ACC112 (cell line): ENCODE measurements around the gene ANKS3.

Source experiments
- H2AFZ ChIP-seq: fragments of 200-600 bp; sonication (generic); one replicate; pipeline ENCODE4 v1.6.0; 2017; ENCODE audit warnings: antibody characterized with exemption, low read length; ENCODE audit not compliant: unreplicated experiment
- H3K27ac ChIP-seq: fragments of 200-600 bp; sonication (generic); 2 replicates; pipeline ENCODE4 v1.5.1; 2014; ENCODE audit warnings: low read depth, mild to moderate bottlenecking, antibody characterized with exemption, low read length, moderate library complexity
- H3K27me3 ChIP-seq: fragments of 200-600 bp; sonication (generic); 2 replicates; pipeline ENCODE4 v1.6.1; 2014; ENCODE audit warnings: mild to moderate bottlenecking, antibody characterized with exemption, low read length, moderate library complexity, mixed read lengths; ENCODE audit not compliant: insufficient read depth
- H3K36me3 ChIP-seq: fragments of 200-600 bp; sonication (generic); 2 replicates; pipeline ENCODE4 v1.6.1; 2016; ENCODE audit warnings: mild to moderate bottlenecking, antibody characterized with exemption, low read length, moderate library complexity, mixed read lengths; ENCODE audit not compliant: insufficient read depth
- H3K4me1 ChIP-seq: fragments of 200-600 bp; sonication (generic); one replicate; pipeline ENCODE4 v1.6.1; 2016; ENCODE audit warnings: low read length, mixed read lengths; ENCODE audit not compliant: insufficient read depth, unreplicated experiment, control insufficient read depth
- H3K4me3 ChIP-seq: fragments of 200-600 bp; sonication (generic); 2 replicates; pipeline ENCODE4 v1.5.1; 2014; ENCODE audit warnings: mild to moderate bottlenecking, low read depth, low read length
- H3K79me2 ChIP-seq: fragments of 200-600 bp; sonication (generic); one replicate; pipeline ENCODE4 v1.6.0; 2016; ENCODE audit warnings: low read length; ENCODE audit not compliant: control insufficient read depth, unreplicated experiment, insufficient read depth

The ANKS3 gene

GRCh38 chr16:4734063-4734729 lies at the start of gene ANKS3, which contains the start of gene DNAAF8:
TSS of gene ANKS3 (minus strand) at chr16:4734271. CDS start at chr16:4730149, 4,122 bp downstream.
TSS of gene DNAAF8 (plus strand) at chr16:4734537. CDS start at chr16:4736515, 1,978 bp downstream.
- Histone ChIP-seq H3K27me3 (no peaks in the 10 kb centered on the region), H3K4me3 (peak within 1 kb of the TSS; percentile 91), H3K27ac (peak within 1 kb of the TSS; percentile 79), H3K79me2 (peaks cover 3% of the 10 kb centered on the region), H3K36me3 (0 out of 2 replicates have a peak, but pooled peaks cover 3% of the 10 kb centered on the region), H3K4me1 (no peaks in the 10 kb centered on the region), H2AFZ (peak within 1 kb of the TSS; percentile 99)

- H2AFZ ChIP-seq = no peak overlapping the region
Measured at GRCh38 chr16:4783251-4783950, 49.3 kb upstream of the ANKS3 start.

GRCh38 chr16:4780235-4780634 lies 46.2 kb upstream of the ANKS3 start:
- no peaks in the 10 kb centered on the region for H3K36me3 ChIP-seq
- no peaks in the 10 kb centered on the region for H3K4me1 ChIP-seq
- no peak overlapping the region for H3K27ac ChIP-seq
- H3K4me3 ChIP-seq = no peak overlapping the region
- H3K27me3 ChIP-seq = no peaks in the 10 kb centered on the region
- H2AFZ ChIP-seq = no peak overlapping the region
- H3K79me2 ChIP-seq = no peaks in the 10 kb centered on the region

More at GRCh38 chr16:4783251-4783950, 49.3 kb upstream of the ANKS3 start:
- no peaks in the 10 kb centered on the region for H3K79me2 ChIP-seq
- no peaks in the 10 kb centered on the region for H3K27me3 ChIP-seq
- no peaks in the 10 kb centered on the region for H3K4me1 ChIP-seq
- H3K4me3 ChIP-seq = no peak overlapping the region
- no peaks in the 10 kb centered on the region for H3K36me3 ChIP-seq
- H3K27ac ChIP-seq = no peak overlapping the region

- Histone ChIP-seq H3K79me2 (no peaks in the 10 kb centered on the region), H3K4me1 (no peaks in the 10 kb centered on the region), H3K4me3 (no peak overlapping the region), H3K36me3 (no peaks in the 10 kb centered on the region), H3K27me3 (no peaks in the 10 kb centered on the region), H3K27ac (no peak overlapping the region), H2AFZ (no peak overlapping the region)
Measured at GRCh38 chr16:4778050-4778392, 44.0 kb upstream of the ANKS3 start.

- Histone ChIP-seq H3K27me3 (no peaks in the 10 kb centered on the region), H3K4me1 (no peaks in the 10 kb centered on the region), H3K36me3 (no peaks in the 10 kb centered on the region), H3K27ac (no peak overlapping the region), H2AFZ (no peak overlapping the region), H3K4me3 (no peak overlapping the region), H3K79me2 (no peaks in the 10 kb centered on the region)
Measured at GRCh38 chr16:4777339-4778049, 43.4 kb upstream of the ANKS3 start.

GRCh38 chr16:4776141-4776705 lies 42.2 kb upstream of the ANKS3 start:
- no peaks in the 10 kb centered on the region for H3K79me2 ChIP-seq
- no peak overlapping the region for H3K27ac ChIP-seq
- H3K4me3 ChIP-seq = no peak overlapping the region
- no peak overlapping the region for H2AFZ ChIP-seq
- no peaks in the 10 kb centered on the region for H3K36me3 ChIP-seq
- H3K27me3 ChIP-seq = no peaks in the 10 kb centered on the region
- no peaks in the 10 kb centered on the region for H3K4me1 ChIP-seq

GRCh38 chr16:4775005-4775404 lies 40.9 kb upstream of the ANKS3 start:
- Histone ChIP-seq H3K27me3 (no peaks in the 10 kb centered on the region), H2AFZ (no peak overlapping the region), H3K36me3 (no peaks in the 10 kb centered on the region), H3K79me2 (no peaks in the 10 kb centered on the region), H3K4me1 (no peaks in the 10 kb centered on the region), H3K27ac (no peak overlapping the region), H3K4me3 (no peak overlapping the region)

GRCh38 chr16:4772351-4772750 lies 38.3 kb upstream of the ANKS3 start:
- no peak overlapping the region for H3K27ac ChIP-seq
- no peak overlapping the region for H2AFZ ChIP-seq
- H3K4me3 ChIP-seq = no peak overlapping the region
- no peaks in the 10 kb centered on the region for H3K27me3 ChIP-seq
- H3K79me2 ChIP-seq = no peaks in the 10 kb centered on the region
- no peaks in the 10 kb centered on the region for H3K36me3 ChIP-seq
- peaks cover 4% of the 10 kb centered on the region for H3K4me1 ChIP-seq

GRCh38 chr16:4771646-4772045 lies 37.6 kb upstream of the ANKS3 start:
- Histone ChIP-seq H3K36me3 (no peaks in the 10 kb centered on the region), H2AFZ (no peak overlapping the region), H3K27ac (no peak overlapping the region), H3K27me3 (no peaks in the 10 kb centered on the region), H3K79me2 (peaks cover 3% of the 10 kb centered on the region), H3K4me1 (peaks cover 4% of the 10 kb centered on the region), H3K4me3 (no peak overlapping the region)

GRCh38 chr16:4769306-4769638 lies 35.2 kb upstream of the ANKS3 start:
- H3K4me1 ChIP-seq = peaks cover 14% of the 10 kb centered on the region
- H3K36me3 ChIP-seq = peaks cover 3% of the 10 kb centered on the region; the same call in 1 of the 2 replicates
- peak overlapping the region; percentile 95 for H2AFZ ChIP-seq
- H3K79me2 ChIP-seq = peaks cover 24% of the 10 kb centered on the region
- H3K27me3 ChIP-seq = no peaks in the 10 kb centered on the region
- H3K4me3 ChIP-seq = peak overlapping the region; percentile 83
- H3K27ac ChIP-seq = no peak overlapping the region
